Measurements from ENCODE around the gene AZIN2.
A peak's percentile ranks its signal among the peaks of the same experiment; 100 is the strongest.

Gene AZIN2

GRCh38 chr1:33085332-33085731 is 4.4 kb downstream of the AZIN2 start:
- DNase-seq (ENCODE audit: extremely low read depth, low read depth), result no peak
- H3K4me3 ChIP-seq (replicated peaks; ENCODE audit: low read depth, low read length), result no peak overlapping the region
- no peak for TF ChIP-seq CTCF (IDR thresholded peaks at IDR 0.05; ENCODE audit: low read depth, low read length, missing control alignments)

- TF ChIP-seq CTCF (IDR thresholded peaks at IDR 0.05; ENCODE audit: low read depth, low read length, missing control alignments), result peak; percentile 74
- no peak overlapping the region for H3K4me3 ChIP-seq (replicated peaks; ENCODE audit: low read depth, low read length)
Observed at GRCh38 chr1:33086384-33086850, 5.5 kb downstream of the AZIN2 start.

GRCh38 chr1:33087677-33088076 is 6.7 kb downstream of the AZIN2 start:
- no peak overlapping the region for H3K4me3 ChIP-seq (replicated peaks; ENCODE audit: low read depth, low read length)
- TF ChIP-seq CTCF (IDR thresholded peaks at IDR 0.05; ENCODE audit: low read depth, low read length, missing control alignments), result no peak
- no peak for DNase-seq (ENCODE audit: extremely low read depth, low read depth)

More at GRCh38 chr1:33086384-33086850, 5.5 kb downstream of the AZIN2 start:
- DNase-seq (ENCODE audit: extremely low read depth, low read depth), result no peak

- H3K4me3 ChIP-seq (replicated peaks; ENCODE audit: low read depth, low read length), result no peak overlapping the region
- no peak for DNase-seq (ENCODE audit: extremely low read depth, low read depth)
- no peak for TF ChIP-seq CTCF (IDR thresholded peaks at IDR 0.05; ENCODE audit: low read depth, low read length, missing control alignments)
Observed at GRCh38 chr1:33088119-33088906, 7.4 kb downstream of the AZIN2 start.

- TF ChIP-seq CTCF (IDR thresholded peaks at IDR 0.05; ENCODE audit: low read depth, low read length, missing control alignments), result no peak
- DNase-seq (ENCODE audit: extremely low read depth, low read depth), result no peak
Observed at GRCh38 chr1:33089457-33089856, 8.5 kb downstream of the AZIN2 start.

GRCh38 chr1:33092438-33092837 is 11.5 kb downstream of the AZIN2 start:
- TF ChIP-seq CTCF (IDR thresholded peaks at IDR 0.05; ENCODE audit: low read depth, low read length, missing control alignments), result no peak
- no peak overlapping the region for H3K4me3 ChIP-seq (replicated peaks; ENCODE audit: low read depth, low read length)
- no peak for DNase-seq (ENCODE audit: extremely low read depth, low read depth)

More at GRCh38 chr1:33089457-33089856, 8.5 kb downstream of the AZIN2 start:
- H3K4me3 ChIP-seq (replicated peaks; ENCODE audit: low read depth, low read length), result no peak overlapping the region

Data from HFF-Myc (cell line).